CMK (cell line): Measurements from ENCODE around the gene NSUN3.

ENCODE experiments used
- DNase-seq: peaks from one replicate; pipeline ENCODE4 v3.0.0-alpha.2; 2010; ENCODE audit warnings: low read depth

NSUN3 gene

GRCh38 chr3:94130690-94131089 lies 67.8 kb downstream of the NSUN3 start:
- DNase-seq, result no peak

- DNase-seq, result no peak
These were observed 69.9 kb downstream of the NSUN3 start for GRCh38 chr3:94132777-94133176.

- DNase-seq, result no peak
These were observed 73.3 kb downstream of the NSUN3 start for GRCh38 chr3:94136133-94136532.

GRCh38 chr3:94137377-94137776 lies 74.5 kb downstream of the NSUN3 start:
- DNase-seq, result no peak

GRCh38 chr3:94146455-94146854 lies 83.6 kb downstream of the NSUN3 start:
- no peak for DNase-seq

- no peak for DNase-seq
These were observed 84.2 kb downstream of the NSUN3 start for GRCh38 chr3:94147012-94147411.

- no peak for DNase-seq
These were observed 87.3 kb downstream of the NSUN3 start for GRCh38 chr3:94150113-94150512.

GRCh38 chr3:94156626-94157025 lies 93.8 kb downstream of the NSUN3 start:
- no peak for DNase-seq

- DNase-seq, result no peak
These were observed 95.7 kb downstream of the NSUN3 start for GRCh38 chr3:94158512-94158911.

GRCh38 chr3:94159062-94159828 lies 96.4 kb downstream of the NSUN3 start:
- no peak for DNase-seq

- DNase-seq, result no peak
These were observed 99.8 kb downstream of the NSUN3 start for GRCh38 chr3:94162700-94163099.

- no peak for DNase-seq
These were observed 104.5 kb downstream of the NSUN3 start for GRCh38 chr3:94167346-94167745.

- DNase-seq, result no peak
These were observed 104.9 kb downstream of the NSUN3 start for GRCh38 chr3:94167796-94168195.

GRCh38 chr3:94171954-94172353 lies 109.1 kb downstream of the NSUN3 start:
- no peak for DNase-seq

- DNase-seq, result no peak
These were observed 109.9 kb downstream of the NSUN3 start for GRCh38 chr3:94172695-94173310.

GRCh38 chr3:94173673-94174434 lies 111.0 kb downstream of the NSUN3 start:
- no peak for DNase-seq

GRCh38 chr3:94175677-94176076 lies 112.8 kb downstream of the NSUN3 start:
- DNase-seq, result no peak

- DNase-seq, result no peak
These were observed 114.3 kb downstream of the NSUN3 start for GRCh38 chr3:94176988-94177745.
